ENCODE measurements around the gene ADK.

Gene ADK

GRCh38 chr10:74223755-74224529, 72.9 kb downstream of the ADK start:
- DNase-seq (ENCODE audit: insufficient read length, low spot score) (no peak), FAIRE-seq (no peak)
- TF ChIP-seq CTCF (IDR thresholded peaks at IDR 0.05; ENCODE audit: insufficient read depth, missing control alignments): no peak

- no peak for FAIRE-seq
- DNase-seq (ENCODE audit: insufficient read length, low spot score): no peak
- TF ChIP-seq CTCF (IDR thresholded peaks at IDR 0.05; ENCODE audit: insufficient read depth, missing control alignments): no peak
Observed at GRCh38 chr10:74227697-74228424, 76.8 kb downstream of the ADK start.

GRCh38 chr10:74231375-74231774, 80.4 kb downstream of the ADK start:
- TF ChIP-seq CTCF (IDR thresholded peaks at IDR 0.05; ENCODE audit: insufficient read depth, missing control alignments): no peak
- FAIRE-seq (no peak), DNase-seq (ENCODE audit: insufficient read length, low spot score) (no peak)

- FAIRE-seq (no peak), DNase-seq (ENCODE audit: insufficient read length, low spot score) (no peak)
- TF ChIP-seq CTCF (IDR thresholded peaks at IDR 0.05; ENCODE audit: insufficient read depth, missing control alignments): no peak
Observed at GRCh38 chr10:74233281-74233680, 82.3 kb downstream of the ADK start.

- TF ChIP-seq CTCF (IDR thresholded peaks at IDR 0.05; ENCODE audit: insufficient read depth, missing control alignments): peak; percentile 36
- no peak for DNase-seq (ENCODE audit: insufficient read length, low spot score)
Observed at GRCh38 chr10:74234569-74234968, 83.5 kb downstream of the ADK start.

GRCh38 chr10:74238031-74238431, 87.0 kb downstream of the ADK start:
- DNase-seq (ENCODE audit: insufficient read length, low spot score) (no peak), FAIRE-seq (no peak)
- TF ChIP-seq CTCF (IDR thresholded peaks at IDR 0.05; ENCODE audit: insufficient read depth, missing control alignments): no peak

More at GRCh38 chr10:74234569-74234968, 83.5 kb downstream of the ADK start:
- no peak for FAIRE-seq

- no peak for FAIRE-seq
- no peak for DNase-seq (ENCODE audit: insufficient read length, low spot score)
- no peak for TF ChIP-seq CTCF (IDR thresholded peaks at IDR 0.05; ENCODE audit: insufficient read depth, missing control alignments)
Observed at GRCh38 chr10:74238516-74238915, 87.5 kb downstream of the ADK start.
